HS-5 (cell line): ENCODE measurements around the gene ADCY6.

Experiments used
- DNase-seq: peaks from one replicate; pipeline ENCODE4 v3.0.0-alpha.2; 2012; ENCODE audit warnings: low read depth

Gene ADCY6

DNA sequence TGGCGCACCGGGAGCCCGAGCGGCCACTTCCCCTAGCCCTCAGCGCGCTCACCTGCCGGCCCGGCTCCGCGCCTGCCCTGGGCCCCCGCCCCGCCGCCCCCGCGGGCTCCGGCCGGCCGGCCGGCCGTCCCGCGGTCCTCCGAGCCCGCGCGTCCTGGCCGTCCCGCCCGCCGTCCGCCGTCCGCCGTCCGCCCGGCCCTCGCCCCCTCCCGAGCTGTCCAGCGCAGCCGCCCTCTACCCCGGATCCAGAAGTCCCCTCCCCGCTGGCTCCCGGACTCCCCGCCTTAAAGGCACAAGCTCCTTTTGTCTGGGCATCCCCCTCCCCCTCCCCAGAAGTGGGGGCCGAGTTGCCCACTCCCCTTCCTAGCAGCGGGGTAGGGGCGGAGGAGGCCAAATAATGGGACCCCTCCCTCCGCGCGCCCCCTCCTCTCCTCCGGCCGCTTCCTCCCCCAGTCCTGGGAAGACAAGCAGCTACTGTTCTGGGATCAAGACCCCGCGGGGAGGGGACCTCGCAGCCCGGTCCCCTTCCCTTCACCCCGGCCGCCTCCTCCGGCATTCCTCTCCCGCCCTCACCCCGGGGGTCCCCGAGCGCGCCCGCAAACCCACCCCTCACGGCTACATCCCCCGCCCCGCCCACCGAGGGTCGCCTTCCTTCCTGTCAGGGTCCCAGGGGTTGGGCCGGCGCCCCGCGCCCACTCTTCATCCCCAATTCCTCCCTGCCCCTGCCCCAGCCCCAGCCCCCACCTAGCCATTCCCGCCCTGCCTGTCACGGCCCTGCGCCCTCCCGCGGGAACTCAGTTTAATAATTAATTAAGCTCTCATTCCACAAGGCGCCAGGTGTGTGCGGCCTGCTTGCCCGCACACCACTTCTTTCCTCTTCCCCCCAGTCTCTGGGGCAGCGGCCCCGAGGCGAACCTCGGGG, at the start of gene ADCY6:
TSS of gene ADCY6 (minus strand) at position 236 of the 922 bp plus-strand sequence. CDS start 5,655 bp downstream, outside the sequence.
- DNase-seq, result no peak

- DNase-seq, result no peak
Observed at GRCh38 chr12:48838048-48838447, 49.2 kb upstream of the ADCY6 start.

DNA sequence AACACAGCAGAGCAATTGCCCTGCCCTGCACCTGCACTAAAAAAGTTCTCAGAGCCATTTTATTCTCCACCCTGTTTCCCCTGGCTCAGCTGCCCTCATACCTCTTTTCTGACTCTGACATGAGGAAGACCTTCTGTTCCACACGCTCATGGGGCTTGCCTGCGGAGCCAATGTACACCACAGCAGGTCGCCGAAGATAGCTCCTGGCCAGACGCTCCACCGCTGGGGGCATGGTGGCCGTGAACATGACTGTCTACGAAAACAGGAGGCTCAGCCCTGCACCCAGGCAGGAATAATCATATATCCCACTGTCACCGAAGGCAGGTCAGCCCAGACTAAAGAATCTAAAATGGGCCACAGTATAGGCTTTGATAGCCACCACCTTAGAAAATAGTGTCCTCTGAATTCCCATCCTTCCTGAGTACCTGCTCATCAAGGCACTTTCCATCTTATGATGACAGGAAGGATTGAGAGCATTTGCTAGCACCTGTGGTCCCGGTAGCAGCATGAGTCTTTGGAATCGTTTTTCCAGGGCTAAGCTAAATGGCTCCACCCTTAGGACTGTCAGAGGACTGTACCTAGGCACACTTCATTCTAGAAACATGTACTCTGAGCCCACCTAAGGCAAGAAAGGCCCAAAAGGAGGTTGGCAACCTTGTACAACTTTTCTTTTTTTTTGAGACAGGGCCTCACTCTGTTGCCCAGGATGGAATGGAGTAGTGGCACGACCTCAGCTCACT, 43.6 kb upstream of the ADCY6 start:
- DNase-seq, result no peak

GRCh38 chr12:48831257-48831656, 42.4 kb upstream of the ADCY6 start:
- DNase-seq, result no peak

- DNase-seq, result no peak
Observed at GRCh38 chr12:48828841-48829575, 40.1 kb upstream of the ADCY6 start.

DNA sequence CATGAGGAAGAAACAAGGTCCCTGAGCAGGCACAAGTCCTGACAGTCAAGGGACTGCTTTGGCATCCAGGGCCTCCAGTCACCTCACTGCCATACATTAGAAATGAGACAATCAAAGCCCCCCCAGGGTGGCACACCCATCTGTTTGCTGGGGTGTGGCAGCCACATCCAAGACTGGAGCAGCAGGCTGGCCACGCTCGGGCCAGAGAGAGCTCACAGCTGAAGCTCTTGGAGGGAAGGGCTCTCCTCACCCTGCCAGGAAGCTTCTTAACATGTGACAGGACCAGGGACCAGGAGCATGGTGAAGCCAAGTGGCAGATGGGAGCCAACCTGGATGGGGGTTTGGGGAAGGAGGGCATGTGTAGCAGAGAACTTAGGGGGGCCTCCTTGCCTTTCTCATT, 39.4 kb upstream of the ADCY6 start:
- no peak for DNase-seq

- no peak for DNase-seq
Observed at GRCh38 chr12:48827513-48828096, 38.7 kb upstream of the ADCY6 start.

GRCh38 chr12:48827026-48827425, 38.1 kb upstream of the ADCY6 start:
- DNase-seq, result no peak

GRCh38 chr12:48826209-48826855, 37.4 kb upstream of the ADCY6 start:
- DNase-seq, result no peak

DNA sequence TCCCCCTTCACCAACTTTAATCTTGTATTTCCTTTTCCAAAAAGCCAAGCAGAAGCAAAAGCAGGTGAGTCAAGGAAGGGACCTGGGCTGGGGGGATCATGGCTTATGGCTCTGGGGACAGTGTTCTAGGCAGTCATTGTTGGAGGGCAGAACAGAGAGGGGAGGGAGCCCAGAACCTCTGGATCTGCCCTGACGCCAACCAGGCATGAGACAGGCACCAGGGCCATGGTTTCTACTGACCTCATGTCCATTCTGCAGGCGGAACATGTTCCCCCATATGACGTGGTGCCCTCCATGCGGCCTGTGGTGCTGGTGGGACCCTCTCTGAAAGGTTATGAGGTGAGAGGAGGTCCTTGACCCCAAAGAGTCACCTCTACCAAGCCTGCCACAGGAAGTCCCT, 36.0 kb upstream of the ADCY6 start:
- DNase-seq, result no peak

DNA sequence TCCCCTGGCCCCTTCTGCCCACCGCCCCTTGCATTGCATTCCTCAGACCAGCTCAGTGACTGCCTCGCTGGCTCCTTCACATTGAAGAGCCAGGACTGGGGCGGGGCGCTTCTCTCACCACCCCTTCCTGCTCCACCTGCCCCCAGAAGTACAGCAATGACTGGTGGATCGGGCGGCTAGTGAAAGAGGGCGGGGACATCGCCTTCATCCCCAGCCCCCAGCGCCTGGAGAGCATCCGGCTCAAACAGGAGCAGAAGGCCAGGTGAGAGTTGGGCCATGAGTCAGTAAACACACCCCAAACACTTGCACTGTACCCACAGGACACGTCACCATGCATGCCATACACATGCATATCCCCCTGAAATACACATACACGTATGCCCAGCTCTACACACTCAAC, 35.2 kb upstream of the ADCY6 start:
- no peak for DNase-seq

DNA sequence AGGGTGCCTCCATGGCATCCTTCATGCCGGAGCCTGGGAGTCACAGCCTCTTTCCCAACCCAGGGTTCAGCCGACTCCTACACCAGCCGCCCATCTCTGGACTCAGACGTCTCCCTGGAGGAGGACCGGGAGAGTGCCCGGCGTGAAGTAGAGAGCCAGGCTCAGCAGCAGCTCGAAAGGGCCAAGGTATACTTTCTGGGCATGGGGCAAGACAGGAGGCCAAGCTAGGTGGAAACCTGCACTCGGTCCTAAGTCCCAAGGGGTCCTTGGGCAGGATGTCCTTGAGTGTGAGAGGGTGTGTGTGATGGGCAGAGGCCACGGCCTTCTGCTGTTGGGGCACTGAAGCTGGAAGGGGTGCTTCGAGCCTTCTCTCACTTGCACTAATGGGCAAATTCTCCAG, 34.4 kb upstream of the ADCY6 start:
- DNase-seq, result no peak

GRCh38 chr12:48822711-48823110, 33.8 kb upstream of the ADCY6 start:
- DNase-seq, result no peak

- no peak for DNase-seq
Observed at GRCh38 chr12:48822139-48822538, 33.2 kb upstream of the ADCY6 start.

- no peak for DNase-seq
Observed at GRCh38 chr12:48819986-48820725, 31.3 kb upstream of the ADCY6 start.

DNA sequence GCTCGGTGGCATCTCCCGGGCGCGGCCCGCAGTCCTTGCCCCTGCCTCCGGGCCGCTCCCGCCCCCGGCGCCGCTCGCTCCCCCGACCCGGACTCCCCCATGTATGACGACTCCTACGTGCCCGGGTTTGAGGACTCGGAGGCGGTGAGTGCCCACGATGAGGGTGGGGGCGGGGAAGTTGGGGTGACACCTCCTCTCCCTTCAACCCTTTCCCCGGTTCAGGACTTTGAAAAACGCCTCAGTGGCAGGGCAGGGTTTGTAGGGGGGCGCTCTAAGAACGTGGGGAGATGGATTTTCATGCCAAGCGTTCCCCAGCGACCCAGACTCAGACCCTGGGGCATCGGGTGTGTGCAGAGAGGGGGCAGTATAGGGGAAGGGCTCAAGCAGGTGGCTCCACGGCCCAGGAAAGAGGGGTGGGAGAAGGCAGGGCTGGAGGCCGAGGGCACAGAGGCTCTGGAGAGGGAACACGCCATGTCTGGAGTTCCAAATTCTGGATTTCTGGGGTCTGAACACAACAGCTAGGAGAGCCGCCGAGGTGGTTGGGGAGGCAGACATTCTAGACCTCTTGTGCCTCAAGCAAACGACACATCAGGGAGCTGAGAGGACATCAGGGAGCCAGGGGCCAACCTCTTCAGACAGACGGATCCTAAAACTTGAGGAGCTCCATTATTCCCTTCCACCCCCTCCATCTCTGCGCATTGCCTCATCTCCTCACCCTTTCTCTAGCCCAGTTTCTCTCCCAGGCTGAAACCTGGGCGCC, 30.1 kb upstream of the ADCY6 start:
- DNase-seq, result no peak

DNA sequence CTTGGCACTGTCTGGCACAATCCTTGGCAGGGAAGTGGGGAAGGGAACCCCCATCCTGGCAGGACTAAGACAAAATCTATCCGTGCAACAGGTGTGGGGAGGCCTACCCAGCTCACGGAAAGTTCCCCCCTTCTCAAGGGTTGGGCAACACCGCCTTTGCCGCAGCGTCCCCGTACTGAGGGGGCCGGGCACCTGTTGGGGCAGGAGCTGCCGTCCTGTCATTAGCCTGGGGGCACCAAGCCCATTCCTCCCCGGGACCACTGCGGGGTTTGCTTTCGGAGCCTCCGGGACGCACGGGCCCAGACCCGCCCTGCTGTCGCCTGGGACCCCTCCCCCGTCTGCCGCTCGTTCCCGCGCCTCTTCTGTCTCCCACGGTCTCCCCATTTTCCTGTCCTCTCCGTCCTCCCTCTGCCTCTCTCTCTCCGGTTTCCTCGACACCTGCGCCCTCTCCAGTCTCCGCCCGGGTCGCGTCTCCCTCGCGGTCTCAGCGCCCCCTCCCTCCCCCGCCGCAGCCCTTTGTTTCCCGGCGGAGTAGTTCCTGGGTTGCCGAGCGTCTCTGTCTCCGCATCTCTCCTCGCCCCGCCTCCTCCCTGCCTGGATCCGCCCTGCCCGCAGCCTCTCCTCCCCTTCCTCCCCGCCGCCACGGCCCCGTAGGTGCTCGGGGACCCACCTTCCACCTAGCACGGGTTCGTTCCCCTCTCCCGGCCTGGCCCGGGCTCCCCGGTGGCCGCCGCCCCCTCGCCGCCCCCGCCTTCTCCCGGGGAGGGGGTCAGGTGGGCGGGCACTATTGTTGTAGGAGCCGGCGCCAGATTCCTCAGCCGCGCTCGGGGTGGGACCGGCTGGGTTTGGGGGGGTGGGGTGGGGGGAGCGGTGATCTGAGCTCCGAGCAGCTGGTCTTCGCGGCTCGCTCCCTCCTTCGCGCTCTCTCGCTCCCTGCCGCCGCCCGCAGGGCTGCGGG, 29.3 kb upstream of the ADCY6 start, which contains the start of gene CACNB3:
TSS of gene CACNB3 (plus strand) at position 624 of the 958 bp plus-strand sequence. CDS start 434 bp downstream, outside the sequence.
- no peak for DNase-seq

DNA sequence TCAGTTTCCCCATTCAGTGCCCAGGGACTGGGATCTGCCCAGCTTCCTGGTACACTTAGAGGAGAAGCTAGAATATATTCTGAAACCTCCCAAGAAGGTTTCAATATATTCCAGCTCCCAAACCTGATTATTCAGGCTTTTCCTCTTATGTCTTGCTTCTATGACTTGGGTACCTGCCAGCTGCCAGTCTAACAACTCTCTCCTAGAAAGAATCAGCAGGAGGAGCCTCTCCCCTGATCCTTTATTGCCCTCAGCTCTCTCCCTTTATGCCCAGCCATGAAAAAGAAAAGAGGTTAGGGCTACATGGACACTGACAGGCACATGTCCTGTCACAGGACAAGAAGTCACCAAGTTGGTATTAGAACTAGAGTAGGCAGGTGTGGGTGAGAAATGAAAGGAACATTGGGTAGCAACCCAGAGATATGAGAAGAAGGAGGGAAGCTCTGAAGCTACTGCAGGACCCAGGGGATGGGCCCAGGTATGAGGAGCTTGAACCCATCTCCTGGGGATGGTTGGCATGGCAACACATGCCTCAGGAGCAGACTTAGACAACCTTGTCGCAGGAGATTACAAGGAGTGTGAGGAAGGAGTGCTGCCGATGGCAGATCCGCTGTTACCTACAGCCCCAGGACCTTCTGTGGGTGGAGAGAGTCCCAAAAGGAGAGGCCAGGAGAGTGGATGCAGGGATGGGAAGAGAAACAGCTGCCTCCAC, 27.4 kb upstream of the ADCY6 start:
- DNase-seq, result no peak
